HepG2 (cell line): ENCODE results near the gene LRPPRC. TPM values are rescaled to one million over a fixed set of nuclear protein-coding genes. Genes with fewer than 3 reads are reported as not detected.

ENCODE experiments used
- ATAC-seq: fragments of 200-7000 bp; cut with Tn5 transposase; 3 replicates; pipeline ENCODE4 v1.9.1; 2020; ENCODE audit warnings: mild to moderate bottlenecking, moderate library complexity
- BruUV-seq: library from RNA; stranded (reverse); fragments of 400-500 nt; replicated peaks from 2 replicates; lab custom pipeline; 2021; lab: Mats Ljungman, UMichigan
- CTCF ChIA-PET: fragments of 300-600 bp; formaldehyde crosslinking; extraction: SDS; loops from one replicate; lab custom pipeline; 2021; ENCODE audit warnings: low total read pairs, inconsistent platforms, low intra/inter-chr PET ratio; lab: Yijun Ruan, JAX
- POLR2A ChIA-PET: fragments of 350-600 bp; sonication (Branson Sonifier 250); formaldehyde crosslinking; loops from one replicate; lab custom pipeline; 2020; ENCODE audit warnings: antibody characterized with exemption, inconsistent platforms; lab: Yijun Ruan, JAX
- DNase-seq: peaks from one replicate; pipeline ENCODE4 v3.0.0-alpha.2; 2015; ENCODE audit warnings: low spot score
- FAIRE-seq: peaks from 3 replicates; lab custom pipeline; 2011; peaks lifted over from hg19 to GRCh38; lab: Jason Lieb, UNC
- H2AFZ ChIP-seq: one replicate; pipeline ENCODE4 v1.6.1; 2011; ENCODE audit warnings: low read length, inconsistent platforms
- H3K27ac ChIP-seq: fragments of 300-600 bp; 3 replicates; pipeline ENCODE4 v1.8.0; 2011; ENCODE audit warnings: mixed run types, mild to moderate bottlenecking, mixed read lengths, low read length, inconsistent platforms; ENCODE audit not compliant: insufficient read depth; ENCODE audit errors: extremely low read length
- H3K27me3 ChIP-seq, 2 experiments: fragments of 200-600 bp in 1 of 2; 2 replicates in 1 of 2; 3 replicates in 1 of 2; pipeline versions ENCODE4 v1.6.0 to v1.8.0; 2011; ENCODE audit warnings: low read length in 2 of 2, mild to moderate bottlenecking in 2 of 2, moderate library complexity in 2 of 2, inconsistent platforms in 1 of 2; ENCODE audit not compliant: insufficient read depth in 2 of 2, control insufficient read depth in 1 of 2
- H3K36me3 ChIP-seq, 2 experiments: fragments of 200-600 bp in 1 of 2; replicated peaks in 1 of 2; 2 replicates in 1 of 2; 3 replicates in 1 of 2; pipeline versions ENCODE4 v1.5.1 to v1.8.0; 2011; ENCODE audit warnings: low read length in 2 of 2, inconsistent platforms in 1 of 2; ENCODE audit not compliant: insufficient read depth in 2 of 2, control insufficient read depth in 1 of 2
- H3K4me1 ChIP-seq: 2 replicates; pipeline ENCODE4 v1.5.1; 2012; ENCODE audit warnings: low read length, inconsistent platforms; ENCODE audit not compliant: insufficient read depth
- H3K4me2 ChIP-seq: 2 replicates; pipeline ENCODE4 v1.6.0; 2011; ENCODE audit warnings: low read depth, low read length, inconsistent platforms
- H3K4me3 ChIP-seq, 3 experiments: fragments of 200-600 bp in 1 of 3; sonication (generic), shearing (Covaris generic) in 1 of 3; replicated peaks in 1 of 3; 2 replicates each; pipeline ENCODE4 v1.5.1; 2011 to 2016; ENCODE audit warnings: low read length in 3 of 3, inconsistent platforms in 2 of 3, low read depth in 2 of 3, mild to moderate bottlenecking in 2 of 3, control low read depth in 1 of 3, mixed read lengths in 1 of 3; ENCODE audit not compliant: insufficient read depth in 1 of 3
- H3K79me2 ChIP-seq: one replicate; pipeline ENCODE4 v1.6.1; 2011; ENCODE audit warnings: low read length, inconsistent platforms; ENCODE audit not compliant: insufficient read depth
- H3K9ac ChIP-seq: 2 replicates; pipeline ENCODE4 v1.6.0; 2011; ENCODE audit warnings: mild to moderate bottlenecking, low read depth, low read length, inconsistent platforms; ENCODE audit not compliant: insufficient read depth
- H3K9me3 ChIP-seq: 2 replicates; pipeline ENCODE4 v1.5.1; 2012; ENCODE audit warnings: mild to moderate bottlenecking, low read length
- H4K20me1 ChIP-seq: 2 replicates; pipeline ENCODE4 v1.6.0; 2011; ENCODE audit warnings: inconsistent platforms, mild to moderate bottlenecking, low read length, moderate library complexity; ENCODE audit not compliant: insufficient read depth
- SIN3B ChIP-seq: fragments of 150-350 bp; IDR thresholded peaks from 2 replicates; pipeline ENCODE4 v1.6.1; 2014; ENCODE audit warnings: low read length
- ZFP82 ChIP-seq: sonication (generic); formaldehyde crosslinking; IDR thresholded peaks from 2 replicates; pipeline ENCODE4 v1.5.1; 2020; ENCODE audit warnings: mild to moderate bottlenecking, missing genetic modification reagents, borderline replicate concordance
- ZNF121 ChIP-seq: sonication (generic); formaldehyde crosslinking; IDR thresholded peaks from 2 replicates; pipeline ENCODE4 v1.5.0; 2020; ENCODE audit warnings: mild to moderate bottlenecking, missing genetic modification reagents
- WGBS: methylation state at CpG from one replicate; pipeline ENCODE4 v1.1.6; 2017; ENCODE audit warnings: low lambda C conversion rate; 5-methylcytosine and 5-hydroxymethylcytosine counted together
- in situ Hi-C: cut with HindIII; loops from 2 replicates; pipeline ENCODE4 v1.10.0; 2017; ENCODE audit warnings: low pct_unique_long_range_greater_than_20kb; ENCODE audit not compliant: extremely low pct_ligation_motif_present
- intact Hi-C: fragments of 100-400 bp; cut with micrococcal nuclease; formaldehyde crosslinking; loops from one replicate; pipeline ENCODE4 v1.10.0; 2022; ENCODE audit not compliant: unreplicated experiment
- polyA plus RNA-seq, 8 experiments: library from polyadenylated mRNA; depleted of rRNA in 3 of 8; stranded (reverse) in 7 of 8; unstranded in 1 of 8; fragments of >200 nt; fragmentation: Illumina TruSeq in 4 of 8; extraction: Trizol in 4 of 8; gene quantifications; 2 replicates each; pipeline versions ENCODE4 v1.2.1 to v1.2.3, GENCODE V29; 2011 to 2016; ENCODE audit warnings: low read depth in 4 of 8, missing spikeins in 1 of 8, mixed read lengths in 1 of 8; ENCODE audit not compliant: insufficient read depth in 1 of 8
- small RNA-seq, 3 experiments: library from RNA; depleted of rRNA; stranded (forward); fragments of <200 nt; gene quantifications; one replicate each; pipeline ENCODE3, GENCODE V24; 2012; ENCODE audit warnings: low read depth in 2 of 3, low replicate concordance in 1 of 3; ENCODE audit not compliant: insufficient read length in 3 of 3, insufficient read depth in 2 of 3
- total RNA-seq, 5 experiments: library from RNA; depleted of rRNA; stranded (reverse); fragments of >200 nt; fragmentation: Illumina TruSeq; extraction: Trizol; gene quantifications; 2 replicates each; pipeline ENCODE4 v1.2.3, GENCODE V29; 2016; ENCODE audit warnings: low read depth in 1 of 5

Gene LRPPRC
- total and polyA plus RNA-seq, 2 of the 13 experiments (the other 11 are each of a cell fraction or from before 2014, with no cell fraction given): 117 to 167 TPM

GRCh38 chr2:43837033-43837432 lies 158.8 kb downstream of the LRPPRC start:
- POLR2A ChIA-PET: interaction anchor here (1.0 kb wide), 1 partner anchor 12 kb away, joined by 3 read pairs; no protein-coding TSS in a partner anchor
- H3K4me2 ChIP-seq: peak overlapping the region; percentile 89
- no TSS peak for BruUV-seq
- H3K9me3 ChIP-seq: no peaks in the 10 kb centered on the region
- WGBS: 83% methylated on average over 4 of the region's 4 CpGs
- no peaks in the 10 kb centered on the region for H4K20me1 ChIP-seq
- no peak overlapping the region for H2AFZ ChIP-seq
- no peak overlapping the region for H3K4me3 ChIP-seq
- intact Hi-C loops (no loop called here), in situ Hi-C loops (no loop called here)
- peaks cover 31% of the 10 kb centered on the region for H3K79me2 ChIP-seq
- DNase-seq (no peak), ATAC-seq (no peak), FAIRE-seq (no peak)
- H3K27ac ChIP-seq: no peak overlapping the region
- CTCF ChIA-PET: no interaction called here
- peaks cover 40% of the 10 kb centered on the region for H3K4me1 ChIP-seq
- peak overlapping the region; percentile 79; the same call in 1 of the 2 replicates for H3K9ac ChIP-seq
- H3K27me3 ChIP-seq: no peaks in the 10 kb centered on the region
- TF ChIP-seq ZFP82 (no peak), SIN3B (no peak), ZNF121 (CRISPR knock-in tag) (peak; percentile 63)
- peaks cover 2 to 25% of the 10 kb centered on the region in 2 experiments; a peak in 4 of 5 replicates for H3K36me3 ChIP-seq

Small RNA genes within 50 kb of the gene (small RNA-seq; reads per million reads assigned to genes)
- gene RN7SL455P (0 reads per million in 3 experiments), gene RNU6-1048P (0 reads per million in 3 experiments)

Other genes starting within 250 kb of the LRPPRC start
- gene DYNC2LI1, start 221.9 kb downstream of the LRPPRC start, total RNA-seq (2016; rRNA removed; fragmentation: Illumina TruSeq; extraction: Trizol): 23.2 and 27.9 TPM in 2 replicates
- 10.2 and 16.9 TPM in 2 replicates for gene DYNC2LI1, start 221.9 kb downstream of the LRPPRC start, polyA plus RNA-seq (2011; rRNA removed)
- 5.8 and 15.1 TPM in 2 replicates for gene ABCG5, start 157.2 kb downstream of the LRPPRC start, total RNA-seq (2016; rRNA removed; fragmentation: Illumina TruSeq; extraction: Trizol)
- 38.8 and 39.0 TPM in 2 replicates for gene ABCG5, start 157.2 kb downstream of the LRPPRC start, polyA plus RNA-seq (2011; rRNA removed)
- 6.8 and 8.8 TPM in 2 replicates for gene ABCG8, start 157.0 kb downstream of the LRPPRC start, total RNA-seq (2016; rRNA removed; fragmentation: Illumina TruSeq; extraction: Trizol)
- 8.1 and 10.0 TPM in 2 replicates for gene ABCG8, start 157.0 kb downstream of the LRPPRC start, polyA plus RNA-seq (2011; rRNA removed)
- 24.4 and 33.6 TPM in 2 replicates for gene PPM1B, start 172.9 kb upstream of the LRPPRC start, total RNA-seq (2016; rRNA removed; fragmentation: Illumina TruSeq; extraction: Trizol)
- gene PPM1B, start 172.9 kb upstream of the LRPPRC start, polyA plus RNA-seq (2011; rRNA removed): 24.7 and 25.0 TPM in 2 replicates